SK-N-SH (cell line): ENCODE data around the gene STIM1. TPM values are rescaled to one million over a fixed set of nuclear protein-coding genes. Genes with fewer than 3 reads are reported as not detected.

Source experiments
- CTCF ChIA-PET: fragments of 300-600, 350-600 bp; formaldehyde crosslinking; extraction: SDS; loops from one replicate; lab custom pipeline; 2021; lab: Yijun Ruan, JAX
- POLR2A ChIA-PET: fragments of 350-600 bp; sonication (Branson Sonifier 250); formaldehyde crosslinking; extraction: SDS; loops from one replicate; lab custom pipeline; 2020; ENCODE audit warnings: antibody characterized with exemption, inconsistent platforms; lab: Yijun Ruan, JAX
- DNase-seq: peaks from one replicate; pipeline ENCODE4 v3.0.0; 2012
- H2AFZ ChIP-seq: fragments of 200-600 bp; sonication (generic); 2 replicates; pipeline ENCODE4 v1.8.1; 2016; ENCODE audit warnings: antibody characterized with exemption, mild to moderate bottlenecking, low read depth
- H3F3A ChIP-seq: fragments of 200-600 bp; sonication (generic); replicated peaks from 2 replicates; pipeline ENCODE3; 2016; ENCODE audit warnings: antibody characterized with exemption, mild to moderate bottlenecking; ENCODE audit not compliant: insufficient read depth
- H3K27ac ChIP-seq, 2 experiments: fragments of 200-500 bp in 1 of 2; fragments of 200-600 bp in 1 of 2; sonication (Bioruptor generic) in 1 of 2; sonication (generic), shearing (Covaris generic) in 1 of 2; 2 replicates each; pipeline versions ENCODE4 v1.5.1 to v1.6.1; 2014 to 2016; ENCODE audit warnings: low read depth in 2 of 2, inconsistent platforms in 1 of 2, low read length in 1 of 2, mild to moderate bottlenecking in 1 of 2, mixed read lengths in 1 of 2
- H3K27me3 ChIP-seq: fragments of 200-600 bp; sonication (generic), shearing (Covaris generic); 2 replicates; pipeline ENCODE4 v1.6.1; 2016; ENCODE audit warnings: mixed run types; ENCODE audit not compliant: insufficient read depth
- H3K36me3 ChIP-seq, 2 experiments: fragments of 200-500 bp in 1 of 2; fragments of 200-600 bp in 1 of 2; sonication (Bioruptor generic) in 1 of 2; sonication (generic) in 1 of 2; replicated peaks in 1 of 2; 2 replicates each; pipeline versions ENCODE3 to v1.5.1; 2014 to 2016; ENCODE audit warnings: low read length in 1 of 2, mild to moderate bottlenecking in 1 of 2; ENCODE audit not compliant: insufficient read depth in 2 of 2, control insufficient read depth in 1 of 2
- H3K4me1 ChIP-seq, 2 experiments: fragments of 200-500 bp in 1 of 2; fragments of 200-600 bp in 1 of 2; sonication (Bioruptor generic) in 1 of 2; sonication (generic), shearing (Covaris generic) in 1 of 2; 2 replicates each; pipeline versions ENCODE4 v1.5.1 to v1.6.1; 2014 to 2016; ENCODE audit warnings: low read depth in 1 of 2, low read length in 1 of 2, mixed run types in 1 of 2; ENCODE audit not compliant: insufficient read depth in 2 of 2, control insufficient read depth in 1 of 2
- H3K4me2 ChIP-seq: fragments of 200-600 bp; sonication (generic), shearing (Covaris generic); 2 replicates; pipeline ENCODE4 v1.6.1; 2017; ENCODE audit warnings: mixed run types
- H3K4me3 ChIP-seq, 2 experiments: fragments of 200-500 bp in 1 of 2; fragments of 200-600 bp in 1 of 2; sonication (Bioruptor generic) in 1 of 2; sonication (generic), shearing (Covaris generic) in 1 of 2; 2 replicates each; pipeline versions ENCODE4 v1.5.1 to v1.8.1; 2014 to 2016; ENCODE audit warnings: low read depth in 2 of 2, inconsistent platforms in 1 of 2, low read length in 1 of 2, mild to moderate bottlenecking in 1 of 2, mixed read lengths in 1 of 2, moderate library complexity in 1 of 2
- H3K79me2 ChIP-seq: fragments of 200-600 bp; sonication (generic); 2 replicates; pipeline ENCODE4 v1.8.1; 2017; ENCODE audit warnings: mild to moderate bottlenecking; ENCODE audit not compliant: insufficient read depth
- H3K9ac ChIP-seq: fragments of 200-600 bp; sonication (generic); 2 replicates; pipeline ENCODE4 v1.6.1; 2017; ENCODE audit warnings: mixed run types
- H3K9me2 ChIP-seq: fragments of 200-600 bp; sonication (generic); 2 replicates; pipeline ENCODE4 v1.6.1; 2017; ENCODE audit warnings: mixed run types
- H3K9me3 ChIP-seq: fragments of 200-600 bp; sonication (generic); 2 replicates; pipeline ENCODE4 v1.6.1; 2017; ENCODE audit warnings: mixed run types, mild to moderate bottlenecking, moderate library complexity
- H4K20me1 ChIP-seq: fragments of 200-600 bp; sonication (generic); 2 replicates; pipeline ENCODE4 v1.6.1; 2017; ENCODE audit warnings: mild to moderate bottlenecking, mixed run types; ENCODE audit not compliant: insufficient read depth
- CHD2 ChIP-seq: fragments of 150-350 bp; IDR thresholded peaks from 2 replicates; pipeline ENCODE4 v1.6.1; 2018; ENCODE audit warnings: low read length; ENCODE audit not compliant: partially characterized antibody
- ELF1 ChIP-seq: IDR thresholded peaks from 2 replicates; pipeline ENCODE4 v1.4.0; 2012
- FOSL2 ChIP-seq: IDR thresholded peaks from 2 replicates; pipeline ENCODE4 v1.4.0; 2012; ENCODE audit warnings: low read depth, mild to moderate bottlenecking, moderate library complexity, borderline replicate concordance
- FOXJ3 ChIP-seq: sonication (generic); formaldehyde crosslinking; IDR thresholded peaks from 2 replicates; pipeline ENCODE4 v1.5.1; 2020; ENCODE audit warnings: mild to moderate bottlenecking, missing genetic modification reagents
- FOXM1 ChIP-seq: IDR thresholded peaks from 2 replicates; pipeline ENCODE4 v1.4.0; 2012; ENCODE audit warnings: low read depth, mild to moderate bottlenecking
- GABPA ChIP-seq: IDR thresholded peaks from 2 replicates; pipeline ENCODE4 v1.4.0; 2012; ENCODE audit warnings: low read depth, mild to moderate bottlenecking
- GATA2 ChIP-seq: sonication (generic); formaldehyde crosslinking; IDR thresholded peaks from 2 replicates; pipeline ENCODE4 v1.5.0; 2020; ENCODE audit warnings: mild to moderate bottlenecking, missing genetic modification reagents
- IRF3 ChIP-seq: fragments of 150-350 bp; IDR thresholded peaks from 2 replicates; pipeline ENCODE4 v1.6.1; 2016; ENCODE audit warnings: mild to moderate bottlenecking, low read depth, low read length
- MAX ChIP-seq: IDR thresholded peaks from 2 replicates; pipeline ENCODE4 v1.4.0; 2012; ENCODE audit warnings: low read depth
- MEF2A ChIP-seq: IDR thresholded peaks from 2 replicates; pipeline ENCODE4 v1.4.0; 2012; ENCODE audit warnings: low read depth, borderline replicate concordance
- MXI1 ChIP-seq: IDR thresholded peaks from 2 replicates; pipeline ENCODE4 v1.6.1; 2012; ENCODE audit warnings: mild to moderate bottlenecking, low read depth, low read length, improper control_type of control experiment
- NRF1 ChIP-seq: IDR thresholded peaks from 2 replicates; pipeline ENCODE4 v1.6.1; 2012; ENCODE audit warnings: low read depth, mild to moderate bottlenecking, low read length
- PBX3 ChIP-seq: IDR thresholded peaks from 2 replicates; pipeline ENCODE4; 2012
- POLR2AphosphoS5 ChIP-seq: IDR thresholded peaks from 2 replicates; pipeline ENCODE4 v1.6.1; 2012; ENCODE audit warnings: low read depth, low read length
- RAD21 ChIP-seq: IDR thresholded peaks from 2 replicates; pipeline ENCODE4 v1.6.1; 2012; ENCODE audit warnings: mild to moderate bottlenecking, low read length
- RCOR1 ChIP-seq: fragments of 150-350 bp; IDR thresholded peaks from 2 replicates; pipeline ENCODE4 v1.6.1; 2017; ENCODE audit warnings: antibody characterized with exemption, low read length
- REST ChIP-seq: IDR thresholded peaks from 2 replicates; pipeline ENCODE4 v1.6.1; 2012; ENCODE audit warnings: mild to moderate bottlenecking, low read depth, low read length, moderate library complexity
- RFX5 ChIP-seq: IDR thresholded peaks from 2 replicates; pipeline ENCODE4 v1.6.1; 2012; ENCODE audit warnings: mild to moderate bottlenecking, improper control_type of control experiment, low read length
- RXRA ChIP-seq: IDR thresholded peaks from 2 replicates; pipeline ENCODE4 v1.4.0; 2012; ENCODE audit warnings: low read depth, mild to moderate bottlenecking, borderline replicate concordance
- SIN3A ChIP-seq: IDR thresholded peaks from 2 replicates; pipeline ENCODE4 v1.6.1; 2012; ENCODE audit warnings: low read depth, mild to moderate bottlenecking, low read length, moderate library complexity, borderline replicate concordance
- SMC3 ChIP-seq: IDR thresholded peaks from 2 replicates; pipeline ENCODE4 v1.6.1; 2012; ENCODE audit warnings: low read depth, low read length, improper control_type of control experiment
- TCF12 ChIP-seq: IDR thresholded peaks from 2 replicates; pipeline ENCODE4 v1.4.0; 2012
- TEAD4 ChIP-seq: IDR thresholded peaks from 2 replicates; pipeline ENCODE4 v1.4.0; 2012; ENCODE audit warnings: mild to moderate bottlenecking, borderline replicate concordance; ENCODE audit not compliant: insufficient read depth
- USF1 ChIP-seq: IDR thresholded peaks from 2 replicates; pipeline ENCODE4 v1.4.0; 2012; ENCODE audit warnings: low read depth, borderline replicate concordance
- USF2 ChIP-seq: fragments of 150-350 bp; IDR thresholded peaks from 2 replicates; pipeline ENCODE4 v1.6.1; 2017; ENCODE audit warnings: antibody characterized with exemption, low read length, low read depth, borderline replicate concordance
- WGBS: methylation state at CpG from one replicate; pipeline ENCODE4 v1.1.6; 2017; ENCODE audit warnings: low lambda C conversion rate; 5-methylcytosine and 5-hydroxymethylcytosine counted together
- polyA plus RNA-seq, 3 experiments: library from polyadenylated mRNA; depleted of rRNA; stranded (reverse); fragments of >200 nt; gene quantifications; 2 replicates each; pipeline ENCODE4 v1.2.3, GENCODE V29; 2012

The STIM1 gene
- polyA plus RNA-seq, 1 of the 3 experiments (the other 2 are of a cell fraction) = 29.5 TPM

GRCh38 chr11:4094348-4095291 is 239.2 kb downstream of the STIM1 start, which contains the start of gene RRM1:
RRM1 (plus strand) TSS chr11:4094799; CDS start chr11:4095013, 214 bp downstream.
- POLR2A ChIA-PET = interaction anchor here (0.7 to 1.5 kb wide), 2 partner anchors 239 to 245 kb away, joined by 3 read pairs; partner anchors contain the start of gene STIM1
- TF ChIP-seq TEAD4 (no peak), FOXM1 (no peak), ELF1 (peak; percentile 69; the same call in 1 of the 2 replicates), MAX (peak; percentile 57; the same call in 1 of the 2 replicates), NRF1 (no peak), CHD2 (peak; percentile 86), RCOR1 (no peak), RXRA (no peak), RFX5 (no peak), MEF2A (no peak), GABPA (peak; percentile 65), FOXJ3 (peak; percentile 33; the same call in 1 of the 2 replicates), PBX3 (peak; percentile 80), FOSL2 (peak; percentile 2; the same call in 1 of the 2 replicates), POLR2AphosphoS5 (peak; percentile 54), SMC3 (no peak), MXI1 (peak; percentile 77), REST (0 out of 2 replicates have a peak, but pooled peaks have one; percentile 6), USF1 (no peak), TCF12 (no peak), GATA2 (CRISPR knock-in tag) (no peak), USF2 (no peak), SIN3A (peak; percentile 90), IRF3 (no peak), RAD21 (no peak)

More at GRCh38 chr11:4094348-4095291, 239.2 kb downstream of the STIM1 start, which contains the start of gene RRM1:
- Histone ChIP-seq H3K79me2 (peaks cover 47% of the 10 kb centered on the region), H3K27ac (peak within 1 kb of the TSS; percentile 77 to 80), H3K9me3 (no peaks in the 10 kb centered on the region), H3K4me1 (peaks cover 0 to 6% of the 10 kb centered on the region in 2 experiments; a peak in 1 of 4 replicates), H3F3A (no peaks in the 10 kb centered on the region), H3K4me2 (peak within 1 kb of the TSS; percentile 90), H4K20me1 (no peaks in the 10 kb centered on the region), H3K27me3 (no peaks in the 10 kb centered on the region), H3K36me3 (peaks cover 0 to 3% of the 10 kb centered on the region in 2 experiments), H3K4me3 (peak within 1 kb of the TSS; percentile 76 to 78), H2AFZ (peak within 1 kb of the TSS; percentile 96), H3K9me2 (no peaks in the 10 kb centered on the region), H3K9ac (peak within 1 kb of the TSS; percentile 90)
- DNase-seq = peak; percentile 94
- CTCF ChIA-PET = interaction anchor here (1.0 to 2.9 kb wide), 3 partner anchors 8 to 245 kb away, joined by 3 to 9 read pairs (median 8); no protein-coding TSS in a partner anchor
- WGBS = under 1% methylated on average over 37 of the region's 74 CpGs
